HL-60 (cell line): ENCODE data around the gene SRPK2.

Experiments
- POLR2AphosphoS5 ChIP-seq: IDR thresholded peaks from 2 replicates; pipeline ENCODE4 v1.6.1; 2012; ENCODE audit warnings: low read depth
- TF ChIP-seq, protein P1 (sequence below): IDR thresholded peaks from 2 replicates; pipeline ENCODE4 v1.6.1; 2012; ENCODE audit warnings: low read depth; ENCODE audit not compliant: insufficient replicate concordance
- TF ChIP-seq, protein P2 (sequence below): IDR thresholded peaks from one replicate; pipeline ENCODE4 v1.5.1; 2011; ENCODE audit warnings: low read length, control low read depth, inconsistent platforms; ENCODE audit not compliant: insufficient read depth

DNA sequence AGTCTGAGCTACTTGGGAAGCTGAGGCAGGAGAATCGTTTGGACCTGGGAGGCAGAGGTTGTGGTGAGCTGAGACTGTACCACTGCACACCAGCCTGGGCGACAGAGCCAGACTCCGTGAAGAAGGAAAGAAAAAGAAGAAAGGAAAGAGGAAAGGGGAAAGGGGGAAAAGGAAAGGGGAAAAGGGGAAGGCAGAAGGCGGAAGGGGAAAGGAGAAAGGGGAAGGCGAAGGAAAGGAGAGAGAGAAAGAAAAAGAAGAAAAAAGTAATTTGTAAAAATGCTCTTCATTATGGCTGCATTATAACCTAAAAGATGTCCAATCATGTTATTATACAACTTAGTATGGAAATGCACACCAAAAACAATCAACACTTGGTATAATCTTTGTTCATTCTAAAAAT lies 110.2 kb downstream of the SRPK2 start:
- no peak for TF ChIP-seq POLR2AphosphoS5
- TF ChIP-seq, protein P1, sequence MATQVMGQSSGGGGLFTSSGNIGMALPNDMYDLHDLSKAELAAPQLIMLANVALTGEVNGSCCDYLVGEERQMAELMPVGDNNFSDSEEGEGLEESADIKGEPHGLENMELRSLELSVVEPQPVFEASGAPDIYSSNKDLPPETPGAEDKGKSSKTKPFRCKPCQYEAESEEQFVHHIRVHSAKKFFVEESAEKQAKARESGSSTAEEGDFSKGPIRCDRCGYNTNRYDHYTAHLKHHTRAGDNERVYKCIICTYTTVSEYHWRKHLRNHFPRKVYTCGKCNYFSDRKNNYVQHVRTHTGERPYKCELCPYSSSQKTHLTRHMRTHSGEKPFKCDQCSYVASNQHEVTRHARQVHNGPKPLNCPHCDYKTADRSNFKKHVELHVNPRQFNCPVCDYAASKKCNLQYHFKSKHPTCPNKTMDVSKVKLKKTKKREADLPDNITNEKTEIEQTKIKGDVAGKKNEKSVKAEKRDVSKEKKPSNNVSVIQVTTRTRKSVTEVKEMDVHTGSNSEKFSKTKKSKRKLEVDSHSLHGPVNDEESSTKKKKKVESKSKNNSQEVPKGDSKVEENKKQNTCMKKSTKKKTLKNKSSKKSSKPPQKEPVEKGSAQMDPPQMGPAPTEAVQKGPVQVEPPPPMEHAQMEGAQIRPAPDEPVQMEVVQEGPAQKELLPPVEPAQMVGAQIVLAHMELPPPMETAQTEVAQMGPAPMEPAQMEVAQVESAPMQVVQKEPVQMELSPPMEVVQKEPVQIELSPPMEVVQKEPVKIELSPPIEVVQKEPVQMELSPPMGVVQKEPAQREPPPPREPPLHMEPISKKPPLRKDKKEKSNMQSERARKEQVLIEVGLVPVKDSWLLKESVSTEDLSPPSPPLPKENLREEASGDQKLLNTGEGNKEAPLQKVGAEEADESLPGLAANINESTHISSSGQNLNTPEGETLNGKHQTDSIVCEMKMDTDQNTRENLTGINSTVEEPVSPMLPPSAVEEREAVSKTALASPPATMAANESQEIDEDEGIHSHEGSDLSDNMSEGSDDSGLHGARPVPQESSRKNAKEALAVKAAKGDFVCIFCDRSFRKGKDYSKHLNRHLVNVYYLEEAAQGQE = no peak
- TF ChIP-seq, protein P2, sequence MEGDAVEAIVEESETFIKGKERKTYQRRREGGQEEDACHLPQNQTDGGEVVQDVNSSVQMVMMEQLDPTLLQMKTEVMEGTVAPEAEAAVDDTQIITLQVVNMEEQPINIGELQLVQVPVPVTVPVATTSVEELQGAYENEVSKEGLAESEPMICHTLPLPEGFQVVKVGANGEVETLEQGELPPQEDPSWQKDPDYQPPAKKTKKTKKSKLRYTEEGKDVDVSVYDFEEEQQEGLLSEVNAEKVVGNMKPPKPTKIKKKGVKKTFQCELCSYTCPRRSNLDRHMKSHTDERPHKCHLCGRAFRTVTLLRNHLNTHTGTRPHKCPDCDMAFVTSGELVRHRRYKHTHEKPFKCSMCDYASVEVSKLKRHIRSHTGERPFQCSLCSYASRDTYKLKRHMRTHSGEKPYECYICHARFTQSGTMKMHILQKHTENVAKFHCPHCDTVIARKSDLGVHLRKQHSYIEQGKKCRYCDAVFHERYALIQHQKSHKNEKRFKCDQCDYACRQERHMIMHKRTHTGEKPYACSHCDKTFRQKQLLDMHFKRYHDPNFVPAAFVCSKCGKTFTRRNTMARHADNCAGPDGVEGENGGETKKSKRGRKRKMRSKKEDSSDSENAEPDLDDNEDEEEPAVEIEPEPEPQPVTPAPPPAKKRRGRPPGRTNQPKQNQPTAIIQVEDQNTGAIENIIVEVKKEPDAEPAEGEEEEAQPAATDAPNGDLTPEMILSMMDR = no peak
